Activated naive CD4-positive, alpha-beta T cell treated with anti-CD3 and anti-CD28 coated beads, Interleukin-2, amount 50 U/mL, for 72 hours (primary cell): ENCODE results near the gene PSD. TPM values are rescaled to one million over a fixed set of nuclear protein-coding genes. Genes with fewer than 3 reads are reported as not detected.

Source experiments
- ATAC-seq, 2 donors: fragments of 150-1000 bp; cut with Tn5 transposase; 2 replicates each; pipeline ENCODE4 v1.10.0; 2021; ENCODE audit warnings: mild to moderate bottlenecking in 2 of 2, moderate library complexity in 2 of 2
- DNase-seq, 2 donors: peaks; one replicate each; pipeline ENCODE4 v3.0.0; 2021 to 2022; ENCODE audit warnings: low spot score in 2 of 2
- H3K27ac Mint-ChIP-seq, 2 donors: one replicate each; pipeline ENCODE4 v1.8.0; 2022; ENCODE audit warnings: mild to moderate bottlenecking in 2 of 2, mixed read lengths in 2 of 2
- H3K36me3 Mint-ChIP-seq, 2 donors: one replicate each; pipeline ENCODE4 v1.8.0; 2022; ENCODE audit warnings: mixed read lengths in 2 of 2
- H3K9me3 Mint-ChIP-seq, 2 donors: one replicate each; pipeline ENCODE4 v1.8.0; 2022; ENCODE audit warnings: mixed read lengths in 2 of 2
- total RNA-seq, 2 donors: library from RNA; stranded (reverse); gene quantifications; one replicate each; pipeline ENCODE4 v1.2.3, GENCODE V29; 2022

The PSD gene
- total RNA-seq, 2 donors from 2014 or later = 8.7 to 13.3 TPM

GRCh38 chr10:102429468-102429867, 10.9 kb upstream of the PSD start:
- Mint-ChIP-seq H3K9me3 (no peaks in the 10 kb centered on the region), H3K36me3 (peaks cover 8 to 10% of the 10 kb centered on the region in 2 donors), H3K27ac (no peak overlapping the region)
- ATAC-seq = no peak
- DNase-seq = no peak

- DNase-seq = no peak
- peak in 1 of 2 donors; percentile 27 for ATAC-seq
- H3K27ac Mint-ChIP-seq = peak overlapping the region; percentile 30 to 61
- H3K36me3 Mint-ChIP-seq = peaks cover 3 to 5% of the 10 kb centered on the region in 2 donors
- H3K9me3 Mint-ChIP-seq = no peaks in the 10 kb centered on the region
Measured at GRCh38 chr10:102426803-102427287, 8.3 kb upstream of the PSD start.

- H3K9me3 Mint-ChIP-seq = no peaks in the 10 kb centered on the region
- no peaks in the 10 kb centered on the region for H3K36me3 Mint-ChIP-seq
- ATAC-seq (no peak), DNase-seq (no peak)
- no peak overlapping the region for H3K27ac Mint-ChIP-seq
Measured at GRCh38 chr10:102425444-102425843, 6.9 kb upstream of the PSD start.

GRCh38 chr10:102424916-102425315, 6.3 kb upstream of the PSD start:
- ATAC-seq = no peak
- no peak for DNase-seq
- Mint-ChIP-seq H3K9me3 (no peaks in the 10 kb centered on the region), H3K27ac (no peak overlapping the region), H3K36me3 (no peaks in the 10 kb centered on the region)

- no peaks in the 10 kb centered on the region for H3K9me3 Mint-ChIP-seq
- H3K36me3 Mint-ChIP-seq = no peaks in the 10 kb centered on the region
- DNase-seq (no peak), ATAC-seq (no peak)
- H3K27ac Mint-ChIP-seq = no peak overlapping the region
Measured at GRCh38 chr10:102424145-102424544, 5.6 kb upstream of the PSD start.

GRCh38 chr10:102423372-102423968, 4.9 kb upstream of the PSD start:
- H3K27ac Mint-ChIP-seq = no peak overlapping the region
- ATAC-seq = no peak
- no peaks in the 10 kb centered on the region for H3K9me3 Mint-ChIP-seq
- no peaks in the 10 kb centered on the region for H3K36me3 Mint-ChIP-seq
- DNase-seq = no peak

- H3K27ac Mint-ChIP-seq = peak overlapping the region; percentile 55 to 73
- H3K36me3 Mint-ChIP-seq = no peaks in the 10 kb centered on the region
Measured at GRCh38 chr10:102422545-102423129, 4.1 kb upstream of the PSD start.

GRCh38 chr10:102421757-102422512, 3.4 kb upstream of the PSD start:
- no peaks in the 10 kb centered on the region for H3K9me3 Mint-ChIP-seq
- peak; percentile 9 to 51 for ATAC-seq
- H3K27ac Mint-ChIP-seq = peak overlapping the region; percentile 55 to 73
- no peaks in the 10 kb centered on the region for H3K36me3 Mint-ChIP-seq
- peak; percentile 49 to 70 for DNase-seq

More at GRCh38 chr10:102422545-102423129, 4.1 kb upstream of the PSD start:
- DNase-seq (peak; percentile 72 to 78), ATAC-seq (peak; percentile 23 to 55)
- no peaks in the 10 kb centered on the region for H3K9me3 Mint-ChIP-seq

- ATAC-seq (no peak), DNase-seq (no peak)
- H3K36me3 Mint-ChIP-seq = no peaks in the 10 kb centered on the region
- no peaks in the 10 kb centered on the region for H3K9me3 Mint-ChIP-seq
- H3K27ac Mint-ChIP-seq = peak overlapping the region in 1 of 2 donors; percentile 73
Measured at GRCh38 chr10:102421507-102421756, 2.8 kb upstream of the PSD start.

- peak; percentile 95 to 98 for DNase-seq
- ATAC-seq = peak; percentile 74 to 78
- Mint-ChIP-seq H3K36me3 (no peaks in the 10 kb centered on the region), H3K27ac (peak within 1 kb of the TSS; percentile 73 to 94), H3K9me3 (no peaks in the 10 kb centered on the region)
Measured at GRCh38 chr10:102420714-102421506, 2.3 kb upstream of the PSD start, which contains the start of gene FBXL15. TSS of gene FBXL15 (plus strand) at chr10:102420836. CDS start at chr10:102421130, 294 bp downstream.

- DNase-seq (peak in 1 of 2 donors; percentile 59), ATAC-seq (peak in 1 of 2 donors; percentile 0)
- Mint-ChIP-seq H3K36me3 (no peaks in the 10 kb centered on the region), H3K9me3 (no peaks in the 10 kb centered on the region), H3K27ac (peak overlapping the region; percentile 73 to 94)
Measured at GRCh38 chr10:102420181-102420713, 1.7 kb upstream of the PSD start.

- ATAC-seq (peak in 1 of 2 donors; percentile 2), DNase-seq (peak; percentile 77 to 83)
- peak overlapping the region; percentile 73 to 89 for H3K27ac Mint-ChIP-seq
- H3K36me3 Mint-ChIP-seq = no peaks in the 10 kb centered on the region
- H3K9me3 Mint-ChIP-seq = no peaks in the 10 kb centered on the region
Measured at GRCh38 chr10:102419269-102420180, 940 bp upstream of the PSD start.

GRCh38 chr10:102416695-102417094, 1.9 kb downstream of the PSD start:
- Mint-ChIP-seq H3K36me3 (no peaks in the 10 kb centered on the region), H3K27ac (no peak overlapping the region), H3K9me3 (no peaks in the 10 kb centered on the region)
- ATAC-seq (no peak), DNase-seq (no peak)

GRCh38 chr10:102416283-102416682, 2.3 kb downstream of the PSD start:
- ATAC-seq = no peak
- Mint-ChIP-seq H3K9me3 (no peaks in the 10 kb centered on the region), H3K27ac (no peak overlapping the region), H3K36me3 (no peaks in the 10 kb centered on the region)
- DNase-seq = no peak

- no peaks in the 10 kb centered on the region for H3K9me3 Mint-ChIP-seq
- DNase-seq (no peak), ATAC-seq (no peak)
- no peaks in the 10 kb centered on the region for H3K36me3 Mint-ChIP-seq
- H3K27ac Mint-ChIP-seq = no peak overlapping the region
Measured at GRCh38 chr10:102414749-102415148, 3.8 kb downstream of the PSD start.
